Measurements from ENCODE around the gene MPIG6B. TPM values are rescaled to one million over a fixed set of nuclear protein-coding genes. Genes with fewer than 3 reads are reported as not detected.

Gene MPIG6B
- 100 to 1,000 TPM in 1 of 2 donors, 1 to 10 TPM in 1; 3.4 to 129 TPM for total RNA-seq
- 0 reads per million in 2 donors for total RNA-seq

- no peak within 1 kb of the TSS for H3K4me3 Mint-ChIP-seq
- no peaks in the 10 kb centered on the region for H3K9me3 ChIP-seq (ENCODE audit: control insufficient read depth, low read length, poor library complexity, severe bottlenecking)
- H3K4me1 Mint-ChIP-seq = peaks cover 33% of the 10 kb centered on the region
- ATAC-seq = no peak
- H3K27me3 Mint-ChIP-seq = no peaks in the 10 kb centered on the region
- no peak for DNase-seq
- no peak within 1 kb of the TSS for H3K27ac Mint-ChIP-seq
- peaks cover 5% of the 10 kb centered on the region for H3K36me3 Mint-ChIP-seq (ENCODE audit: low read depth)
These were observed at the start of gene MPIG6B for GRCh38 chr6:31723245-31723979. Gene MPIG6B, plus strand, starts transcription at chr6:31723373. Its CDS starts 11 bp downstream, at chr6:31723384.

GRCh38 chr6:31676322-31676903 lies 46.8 kb upstream of the MPIG6B start:
- peaks cover 5% of the 10 kb centered on the region for H3K36me3 Mint-ChIP-seq (ENCODE audit: low read depth)
- peak overlapping the region; percentile 56 for H3K4me3 Mint-ChIP-seq
- no peaks in the 10 kb centered on the region for H3K9me3 ChIP-seq (ENCODE audit: control insufficient read depth, low read length, poor library complexity, severe bottlenecking)
- no peak for ATAC-seq
- no peak for DNase-seq
- peaks cover 27% of the 10 kb centered on the region for H3K4me1 Mint-ChIP-seq
- H3K27ac Mint-ChIP-seq = no peak overlapping the region
- H3K27me3 Mint-ChIP-seq = no peaks in the 10 kb centered on the region

GRCh38 chr6:31676904-31677303 lies 46.3 kb upstream of the MPIG6B start:
- no peak for DNase-seq

GRCh38 chr6:31677955-31678354 lies 45.2 kb upstream of the MPIG6B start:
- peaks cover 31% of the 10 kb centered on the region for H3K4me1 Mint-ChIP-seq
- DNase-seq (no peak), ATAC-seq (no peak)
- H3K27ac Mint-ChIP-seq = peak overlapping the region; percentile 67
- peaks cover 2% of the 10 kb centered on the region for H3K36me3 Mint-ChIP-seq (ENCODE audit: low read depth)
- no peaks in the 10 kb centered on the region for H3K9me3 ChIP-seq (ENCODE audit: control insufficient read depth, low read length, poor library complexity, severe bottlenecking)
- H3K4me3 Mint-ChIP-seq = no peak overlapping the region
- H3K27me3 Mint-ChIP-seq = no peaks in the 10 kb centered on the region

More at GRCh38 chr6:31676904-31677303, 46.3 kb upstream of the MPIG6B start:
- Mint-ChIP-seq H3K4me1 (peaks cover 29% of the 10 kb centered on the region), H3K36me3 (ENCODE audit: low read depth) (peaks cover 5% of the 10 kb centered on the region), H3K4me3 (peak overlapping the region; percentile 56), H3K27me3 (no peaks in the 10 kb centered on the region), H3K27ac (no peak overlapping the region)
- ATAC-seq = no peak
- H3K9me3 ChIP-seq (ENCODE audit: control insufficient read depth, low read length, poor library complexity, severe bottlenecking) = no peaks in the 10 kb centered on the region

- H3K36me3 Mint-ChIP-seq (ENCODE audit: low read depth) = no peaks in the 10 kb centered on the region
- peak within 1 kb of the TSS; percentile 96 for H3K27ac Mint-ChIP-seq
- no peaks in the 10 kb centered on the region for H3K9me3 ChIP-seq (ENCODE audit: control insufficient read depth, low read length, poor library complexity, severe bottlenecking)
- peaks cover 31% of the 10 kb centered on the region for H3K4me1 Mint-ChIP-seq
- ATAC-seq (peak; percentile 77), DNase-seq (peak; percentile 32 to 44 (median 38))
- H3K4me3 Mint-ChIP-seq = peak within 1 kb of the TSS; percentile 93
- no peaks in the 10 kb centered on the region for H3K27me3 Mint-ChIP-seq
These were observed 42.7 kb upstream of the MPIG6B start, which contains the start of gene LY6G5C for GRCh38 chr6:31680226-31681134. Gene LY6G5C, minus strand, starts transcription at chr6:31681067. Its CDS starts 694 bp downstream, at chr6:31680373.

GRCh38 chr6:31681135-31681671 lies 42.0 kb upstream of the MPIG6B start:
- Mint-ChIP-seq H3K4me3 (peak overlapping the region; percentile 93), H3K27ac (peak overlapping the region; percentile 96), H3K36me3 (ENCODE audit: low read depth) (peaks cover 1% of the 10 kb centered on the region), H3K4me1 (peaks cover 32% of the 10 kb centered on the region), H3K27me3 (no peaks in the 10 kb centered on the region)
- ATAC-seq (peak; percentile 66), DNase-seq (peak in 1 of 3 donors; percentile 25)
- H3K9me3 ChIP-seq (ENCODE audit: control insufficient read depth, low read length, poor library complexity, severe bottlenecking) = no peaks in the 10 kb centered on the region

GRCh38 chr6:31683591-31683990 lies 39.6 kb upstream of the MPIG6B start:
- no peak overlapping the region for H3K4me3 Mint-ChIP-seq
- H3K9me3 ChIP-seq (ENCODE audit: control insufficient read depth, low read length, poor library complexity, severe bottlenecking) = no peaks in the 10 kb centered on the region
- no peaks in the 10 kb centered on the region for H3K27me3 Mint-ChIP-seq
- peaks cover 26% of the 10 kb centered on the region for H3K4me1 Mint-ChIP-seq
- peaks cover 4% of the 10 kb centered on the region for H3K36me3 Mint-ChIP-seq (ENCODE audit: low read depth)
- H3K27ac Mint-ChIP-seq = no peak overlapping the region
- DNase-seq (no peak), ATAC-seq (no peak)

GRCh38 chr6:31686483-31686882 lies 36.7 kb upstream of the MPIG6B start:
- DNase-seq (no peak), ATAC-seq (no peak)
- H3K4me1 Mint-ChIP-seq = peaks cover 11% of the 10 kb centered on the region
- peak overlapping the region; percentile 84 for H3K27ac Mint-ChIP-seq
- H3K27me3 Mint-ChIP-seq = no peaks in the 10 kb centered on the region
- peaks cover 4% of the 10 kb centered on the region for H3K36me3 Mint-ChIP-seq (ENCODE audit: low read depth)
- no peaks in the 10 kb centered on the region for H3K9me3 ChIP-seq (ENCODE audit: control insufficient read depth, low read length, poor library complexity, severe bottlenecking)
- H3K4me3 Mint-ChIP-seq = no peak overlapping the region

GRCh38 chr6:31687321-31687720 lies 35.9 kb upstream of the MPIG6B start:
- Mint-ChIP-seq H3K4me3 (no peak overlapping the region), H3K27ac (no peak overlapping the region), H3K4me1 (peaks cover 8% of the 10 kb centered on the region), H3K27me3 (no peaks in the 10 kb centered on the region), H3K36me3 (ENCODE audit: low read depth) (peaks cover 5% of the 10 kb centered on the region)
- no peak for DNase-seq
- no peak for ATAC-seq
- no peaks in the 10 kb centered on the region for H3K9me3 ChIP-seq (ENCODE audit: control insufficient read depth, low read length, poor library complexity, severe bottlenecking)

GRCh38 chr6:31687860-31688693 lies 35.1 kb upstream of the MPIG6B start:
- DNase-seq (no peak), ATAC-seq (no peak)
- Mint-ChIP-seq H3K4me1 (peaks cover 7% of the 10 kb centered on the region), H3K4me3 (no peak overlapping the region), H3K27ac (no peak overlapping the region), H3K36me3 (ENCODE audit: low read depth) (peaks cover 9% of the 10 kb centered on the region), H3K27me3 (no peaks in the 10 kb centered on the region)
- H3K9me3 ChIP-seq (ENCODE audit: control insufficient read depth, low read length, poor library complexity, severe bottlenecking) = no peaks in the 10 kb centered on the region

GRCh38 chr6:31689249-31690110 lies 33.7 kb upstream of the MPIG6B start:
- no peaks in the 10 kb centered on the region for H3K9me3 ChIP-seq (ENCODE audit: control insufficient read depth, low read length, poor library complexity, severe bottlenecking)
- no peak overlapping the region for H3K4me3 Mint-ChIP-seq
- DNase-seq (no peak), ATAC-seq (no peak)
- H3K27me3 Mint-ChIP-seq = no peaks in the 10 kb centered on the region
- H3K4me1 Mint-ChIP-seq = peaks cover 7% of the 10 kb centered on the region
- peaks cover 9% of the 10 kb centered on the region for H3K36me3 Mint-ChIP-seq (ENCODE audit: low read depth)
- peak overlapping the region; percentile 34 for H3K27ac Mint-ChIP-seq
